Effector memory CD8-positive, alpha-beta T cell (primary cell): ENCODE results near the gene VIT.

Source experiments
- ATAC-seq: fragments of 150-1000 bp; cut with Tn5 transposase; replicated peaks from 2 replicates; pipeline ENCODE4 v1.10.0; 2021; ENCODE audit warnings: mild to moderate bottlenecking, moderate library complexity
- DNase-seq, 3 experiments: peaks; one replicate each; pipeline ENCODE4 v3.0.0; 2021
- H3K27ac Mint-ChIP-seq, 2 donors: one replicate each; pipeline ENCODE4 v1.8.0; 2022; ENCODE audit warnings: mild to moderate bottlenecking in 2 of 2, mixed read lengths in 2 of 2, moderate library complexity in 2 of 2
- H3K27me3 Mint-ChIP-seq, 2 donors: one replicate each; pipeline ENCODE4 v1.8.0; 2022; ENCODE audit warnings: mixed read lengths in 2 of 2
- H3K36me3 Mint-ChIP-seq: one replicate; pipeline ENCODE4 v1.8.0; 2022; ENCODE audit warnings: mild to moderate bottlenecking, moderate library complexity, mixed read lengths; ENCODE audit not compliant: insufficient read depth
- H3K4me1 Mint-ChIP-seq, 2 donors: one replicate each; pipeline ENCODE4 v1.8.0; 2022; ENCODE audit warnings: low read depth in 2 of 2, mixed read lengths in 2 of 2
- H3K4me3 Mint-ChIP-seq, 2 donors: one replicate each; pipeline ENCODE4 v1.8.0; 2022; ENCODE audit warnings: mild to moderate bottlenecking in 2 of 2, mixed read lengths in 2 of 2, moderate library complexity in 2 of 2
- H3K9me3 Mint-ChIP-seq, 2 donors: one replicate each; pipeline ENCODE4 v1.8.0; 2022; ENCODE audit warnings: mixed read lengths in 2 of 2

Gene VIT

DNA sequence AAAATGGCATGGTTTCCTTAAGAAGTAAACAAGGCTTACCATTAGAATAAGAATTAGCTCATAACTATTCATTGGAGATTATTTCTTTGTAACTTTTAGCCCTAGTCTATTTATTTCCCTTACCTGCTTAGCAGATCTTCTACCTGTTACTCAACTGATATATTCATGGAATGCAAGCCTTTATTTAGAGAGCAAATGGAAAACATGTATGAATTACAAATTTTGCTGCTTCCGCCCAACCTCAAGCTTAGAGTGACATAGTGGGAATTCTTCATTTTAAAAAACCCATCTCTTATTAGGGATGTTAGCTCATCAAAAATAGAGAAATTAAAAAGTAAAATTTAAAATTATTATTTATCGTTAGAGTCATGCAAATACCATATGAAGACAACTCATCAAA, 158.9 kb downstream of the VIT start:
- ATAC-seq (no peak), DNase-seq (no peak)
- no peaks in the 10 kb centered on the region for H3K27me3 Mint-ChIP-seq
- H3K36me3 Mint-ChIP-seq = peaks cover 47% of the 10 kb centered on the region
- H3K4me1 Mint-ChIP-seq = peaks cover 1 to 12% of the 10 kb centered on the region in 2 donors
- H3K9me3 Mint-ChIP-seq = no peaks in the 10 kb centered on the region
- H3K27ac Mint-ChIP-seq = no peak overlapping the region
- H3K4me3 Mint-ChIP-seq = no peak overlapping the region

GRCh38 chr2:36857713-36858112, 161.2 kb downstream of the VIT start:
- ATAC-seq (no peak), DNase-seq (no peak)
- Mint-ChIP-seq H3K27ac (peak overlapping the region in 1 of 2 donors; percentile 86), H3K4me3 (no peak overlapping the region), H3K4me1 (peaks cover 1 to 12% of the 10 kb centered on the region in 2 donors), H3K9me3 (no peaks in the 10 kb centered on the region), H3K36me3 (peaks cover 28% of the 10 kb centered on the region), H3K27me3 (no peaks in the 10 kb centered on the region)

DNA sequence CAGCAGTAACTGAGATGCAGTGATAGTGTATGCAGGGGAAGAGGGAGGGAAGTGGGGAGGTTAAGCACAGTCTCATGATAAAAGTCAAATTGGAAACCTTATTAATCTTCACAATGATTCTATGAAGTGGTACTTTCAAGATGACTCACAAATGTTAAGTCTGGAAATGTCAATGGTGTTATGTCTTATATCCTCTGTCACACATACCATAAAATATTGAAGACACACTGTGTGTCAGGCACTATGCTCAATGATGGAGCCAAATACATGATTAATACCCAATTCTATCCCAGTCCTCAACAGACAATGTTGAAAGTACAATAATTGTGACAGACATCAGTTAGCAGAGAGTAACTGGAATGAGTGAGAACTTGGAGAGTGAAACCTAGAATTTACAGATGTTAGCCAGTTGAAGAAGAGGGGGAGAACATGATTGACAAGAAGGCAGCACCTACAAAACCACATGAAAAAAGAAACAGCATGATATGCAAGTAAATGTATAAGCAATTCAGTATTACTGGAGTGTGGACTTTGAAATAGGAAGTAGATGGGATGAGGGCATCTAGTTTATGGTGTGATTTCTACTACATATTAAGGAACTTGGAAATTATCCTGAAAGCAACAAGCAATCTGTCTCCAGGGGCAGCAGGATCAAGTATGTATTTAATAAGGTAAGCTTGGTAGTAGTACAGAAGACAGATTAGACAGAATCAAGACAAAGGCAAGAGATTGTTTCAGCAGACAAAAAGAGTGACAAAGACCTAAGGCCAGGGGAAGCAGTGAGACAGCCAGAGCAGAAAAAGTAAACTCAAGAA, 162.3 kb downstream of the VIT start:
- peak overlapping the region; percentile 9 to 86 for H3K27ac Mint-ChIP-seq
- peaks cover 1 to 12% of the 10 kb centered on the region in 2 donors for H3K4me1 Mint-ChIP-seq
- ATAC-seq (no peak), DNase-seq (no peak)
- peaks cover 18% of the 10 kb centered on the region for H3K36me3 Mint-ChIP-seq
- H3K9me3 Mint-ChIP-seq = no peaks in the 10 kb centered on the region
- no peaks in the 10 kb centered on the region for H3K27me3 Mint-ChIP-seq
- no peak overlapping the region for H3K4me3 Mint-ChIP-seq

GRCh38 chr2:36859366-36859792, 162.9 kb downstream of the VIT start:
- no peak for ATAC-seq

GRCh38 chr2:36861896-36862295, 165.4 kb downstream of the VIT start:
- Mint-ChIP-seq H3K27me3 (no peaks in the 10 kb centered on the region), H3K27ac (no peak overlapping the region), H3K36me3 (peaks cover 26% of the 10 kb centered on the region), H3K4me1 (peaks cover 1 to 12% of the 10 kb centered on the region in 2 donors), H3K9me3 (no peaks in the 10 kb centered on the region), H3K4me3 (no peak overlapping the region)
- ATAC-seq (no peak), DNase-seq (no peak)

More at GRCh38 chr2:36859366-36859792, 162.9 kb downstream of the VIT start:
- Mint-ChIP-seq H3K4me1 (peaks cover 1 to 12% of the 10 kb centered on the region in 2 donors), H3K27me3 (no peaks in the 10 kb centered on the region), H3K36me3 (peaks cover 14% of the 10 kb centered on the region), H3K4me3 (no peak overlapping the region), H3K9me3 (no peaks in the 10 kb centered on the region), H3K27ac (peak overlapping the region; percentile 9 to 86)
- DNase-seq = no peak
